ENCODE results near the gene CA5B. TPM values are rescaled to one million over a fixed set of nuclear protein-coding genes. Genes with fewer than 3 reads are reported as not detected.
"Not testable (repeated sequence)": the region's sequence is repeated elsewhere in the genome, so short reads cannot be mapped to it uniquely, and the experiment has no call there.

CA5B gene
- polyA plus RNA-seq, 4 donors, result 7.3 to 9.1 (median 8.0) TPM

- DNase-seq (ENCODE audit: low read depth in 4 of 4, low spot score in 3 of 4), result no peak
These were observed 70.2 kb downstream of the CA5B start for GRCh38 chrX:15808254-15808653.

GRCh38 chrX:15812192-15812938, 74.3 kb downstream of the CA5B start:
- DNase-seq (ENCODE audit: low read depth in 4 of 4, low spot score in 3 of 4), result no peak

- no peak for DNase-seq (ENCODE audit: low read depth in 4 of 4, low spot score in 3 of 4)
These were observed 75.3 kb downstream of the CA5B start for GRCh38 chrX:15813416-15813815.

- DNase-seq (ENCODE audit: low read depth in 4 of 4, low spot score in 3 of 4), result no peak
These were observed 76.8 kb downstream of the CA5B start for GRCh38 chrX:15814771-15815365.

- DNase-seq (ENCODE audit: low read depth in 4 of 4, low spot score in 3 of 4), result peak in 2 of 4 donors; percentile 0 to 2
These were observed 77.8 kb downstream of the CA5B start for GRCh38 chrX:15815779-15816437.

GRCh38 chrX:15816438-15816809, 78.4 kb downstream of the CA5B start:
- no peak for DNase-seq (ENCODE audit: low read depth in 4 of 4, low spot score in 3 of 4)

GRCh38 chrX:15816886-15817285, 78.8 kb downstream of the CA5B start:
- DNase-seq (ENCODE audit: low read depth in 4 of 4, low spot score in 3 of 4), result no peak

- DNase-seq (ENCODE audit: low read depth in 4 of 4, low spot score in 3 of 4), result no peak
These were observed 82.3 kb downstream of the CA5B start for GRCh38 chrX:15820106-15821073.

- no peak for DNase-seq (ENCODE audit: low read depth in 4 of 4, low spot score in 3 of 4)
These were observed 84.9 kb downstream of the CA5B start for GRCh38 chrX:15822922-15823321.

GRCh38 chrX:15825936-15826335, 87.9 kb downstream of the CA5B start:
- no peak for DNase-seq (ENCODE audit: low read depth in 4 of 4, low spot score in 3 of 4)

- DNase-seq (ENCODE audit: low read depth in 4 of 4, low spot score in 3 of 4), result no peak
These were observed 91.1 kb downstream of the CA5B start for GRCh38 chrX:15829217-15829616.

GRCh38 chrX:15831347-15831746, 93.3 kb downstream of the CA5B start:
- not testable (repeated sequence) for DNase-seq (ENCODE audit: low read depth in 4 of 4, low spot score in 3 of 4)

GRCh38 chrX:15834053-15834452, 96.0 kb downstream of the CA5B start:
- DNase-seq (ENCODE audit: low read depth in 4 of 4, low spot score in 3 of 4), result no peak

- DNase-seq (ENCODE audit: low read depth in 4 of 4, low spot score in 3 of 4), result no peak
These were observed 96.9 kb downstream of the CA5B start for GRCh38 chrX:15834827-15835595.

Other genes with a start within 250 kb of the CA5B start
- gene PIR, start 244.9 kb upstream of the CA5B start, polyA plus RNA-seq (ENCODE audit: insufficient read length in 4 of 4), result 1 to 10 TPM; 3.6 to 5.5 (median 5.1) TPM
- under 1 TPM; 0.30 to 0.67 (median 0.57) TPM for gene BMX, start 237.5 kb upstream of the CA5B start, polyA plus RNA-seq (ENCODE audit: insufficient read length in 4 of 4)
- 10 to 100 TPM; 43.5 to 70.3 (median 53.9) TPM for gene ACE2, start 137.3 kb upstream of the CA5B start, polyA plus RNA-seq (ENCODE audit: insufficient read length in 4 of 4)
- 10 to 100 TPM; 17.3 to 27.3 (median 24.1) TPM for gene CLTRN, start 73.5 kb upstream of the CA5B start, polyA plus RNA-seq (ENCODE audit: insufficient read length in 4 of 4)
- gene ZRSR2, start 52.2 kb downstream of the CA5B start, polyA plus RNA-seq (ENCODE audit: insufficient read length in 4 of 4), result 10 to 100 TPM; 13.1 to 17.0 (median 15.2) TPM
- 10 to 100 TPM; 46.6 to 63.7 (median 58.8) TPM for gene AP1S2, start 116.5 kb downstream of the CA5B start, polyA plus RNA-seq (ENCODE audit: insufficient read length in 4 of 4)